Measurements from ENCODE around the gene CEP41.

Gene CEP41

GRCh38 chr7:130367836-130368746 is 72.7 kb downstream of the CEP41 start:
- DNase-seq (ENCODE audit: low spot score) = no peak

- no peak for DNase-seq (ENCODE audit: low spot score)
Observed at GRCh38 chr7:130367088-130367755, 73.6 kb downstream of the CEP41 start.

DNA sequence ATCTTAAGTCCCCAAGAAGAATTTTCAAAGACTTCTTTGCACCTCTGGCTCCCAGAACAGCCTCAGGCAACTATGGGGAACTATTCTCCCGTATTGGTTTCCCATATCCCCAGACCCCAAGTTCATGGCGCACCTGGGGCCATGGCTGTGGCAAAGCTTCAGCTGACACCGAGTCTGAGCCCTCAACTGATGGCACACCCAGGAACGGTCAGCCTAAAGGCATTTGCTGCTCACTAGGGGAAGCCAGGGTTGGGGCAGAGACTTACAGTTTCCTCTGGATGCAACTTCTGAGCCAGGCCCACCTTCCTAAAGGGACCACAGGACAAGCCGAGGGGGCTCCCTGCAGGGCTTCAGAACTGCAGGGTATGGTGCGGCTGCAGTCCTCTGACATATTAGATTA is 74.3 kb downstream of the CEP41 start:
- no peak for DNase-seq (ENCODE audit: low spot score)

- DNase-seq (ENCODE audit: low spot score) = peak; percentile 68
Observed at GRCh38 chr7:130365511-130366441, 75.0 kb downstream of the CEP41 start.

DNA sequence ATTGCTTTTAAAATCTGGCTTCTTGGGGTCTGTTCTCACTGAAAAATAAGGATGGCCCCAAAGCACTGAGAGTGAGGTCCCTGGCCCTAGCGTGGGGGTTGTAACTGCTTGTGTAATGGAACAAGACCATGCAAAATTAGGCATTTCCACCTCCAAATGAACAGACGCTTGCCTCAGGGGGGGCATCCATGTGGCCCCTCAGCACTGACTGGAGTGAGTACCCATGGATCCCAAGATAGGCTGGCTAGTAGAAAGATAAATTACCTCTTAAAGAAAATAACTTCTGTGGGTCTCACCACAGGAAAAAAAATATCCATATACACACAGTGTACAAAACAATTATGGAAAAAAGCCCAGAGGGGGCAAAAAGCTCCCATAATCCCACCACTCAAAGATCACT is 75.7 kb downstream of the CEP41 start:
- DNase-seq (ENCODE audit: low spot score) = no peak

DNA sequence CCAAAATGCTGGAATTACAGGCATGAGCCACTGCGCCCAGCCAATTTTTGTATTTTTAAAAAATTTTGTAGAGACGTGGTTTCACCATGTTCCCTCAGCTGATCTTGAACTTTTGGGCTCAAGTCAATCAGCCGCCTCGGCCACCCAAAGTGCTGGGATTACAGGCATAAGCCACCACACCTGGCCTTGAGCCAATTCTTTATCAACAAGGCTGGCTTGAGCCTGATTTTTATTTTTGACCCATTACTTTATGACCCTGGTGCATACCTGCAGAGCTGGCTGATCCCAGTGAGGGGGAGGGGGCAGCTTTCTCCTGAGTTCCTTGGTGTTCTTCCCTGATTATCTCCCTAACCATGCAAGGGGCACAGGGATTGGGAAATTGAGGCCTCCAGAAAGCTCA is 76.4 kb downstream of the CEP41 start:
- no peak for DNase-seq (ENCODE audit: low spot score)

DNA sequence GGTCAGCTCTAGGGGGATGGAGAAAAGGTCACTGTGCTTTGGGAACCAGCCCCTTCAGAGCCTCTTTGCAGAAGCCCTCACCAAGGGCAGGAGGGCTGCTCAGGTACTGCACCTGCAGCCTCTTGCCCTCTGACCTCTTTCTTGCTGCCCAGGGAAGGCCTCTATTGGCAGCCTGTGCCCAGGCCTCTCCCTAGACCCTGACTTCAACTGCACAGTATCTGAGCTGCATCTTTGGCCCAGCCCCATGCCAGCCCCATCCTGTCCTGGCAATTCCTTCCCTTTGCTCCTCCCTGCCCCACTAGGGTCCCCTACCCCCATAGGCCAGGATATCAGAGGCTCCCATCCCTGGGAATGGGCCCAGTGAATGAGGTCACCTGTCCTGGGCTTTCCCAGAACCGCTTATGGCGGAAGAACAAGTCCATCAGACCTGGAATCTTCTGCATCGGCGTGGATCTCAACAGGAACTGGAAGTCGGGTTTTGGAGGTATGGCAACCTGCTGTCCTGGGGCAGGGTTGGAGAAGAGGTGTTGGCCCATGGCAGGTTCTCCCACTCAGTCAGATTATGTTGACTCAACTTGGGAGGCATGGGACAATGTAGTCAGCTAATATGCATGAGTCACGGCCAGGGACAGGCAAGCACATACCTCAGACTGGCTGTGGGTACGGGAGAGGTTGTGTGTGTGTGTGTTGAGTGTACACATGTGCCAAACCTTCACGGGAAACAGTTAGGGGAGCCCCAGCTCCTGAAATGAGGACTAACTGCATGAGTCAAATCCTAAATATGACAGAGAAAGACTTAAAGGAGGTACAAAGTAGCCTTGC is 77.6 kb downstream of the CEP41 start:
- DNase-seq (ENCODE audit: low spot score) = no peak

GRCh38 chr7:130362251-130362816 is 78.5 kb downstream of the CEP41 start:
- no peak for DNase-seq (ENCODE audit: low spot score)

GRCh38 chr7:130361681-130362080 is 79.1 kb downstream of the CEP41 start:
- no peak for DNase-seq (ENCODE audit: low spot score)

DNA sequence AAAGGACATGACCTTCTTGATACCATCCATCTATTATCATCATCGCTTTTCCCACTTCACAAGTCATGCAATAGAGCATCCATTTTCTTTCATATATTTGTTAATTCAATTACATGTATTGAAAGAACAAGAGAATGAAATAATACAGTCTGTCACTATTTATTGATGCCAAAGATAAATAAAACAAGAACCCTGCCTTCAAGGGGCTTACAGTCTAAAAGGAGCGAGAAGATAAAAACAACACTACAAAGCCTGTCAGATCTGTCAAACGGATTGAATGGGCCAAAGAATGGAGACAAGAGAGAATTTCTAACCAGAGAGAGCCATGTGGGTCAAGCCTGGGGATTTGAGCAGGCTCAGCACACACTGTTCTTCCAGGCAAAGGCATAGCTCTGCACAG is 80.3 kb downstream of the CEP41 start:
- no peak for DNase-seq (ENCODE audit: low spot score)

DNA sequence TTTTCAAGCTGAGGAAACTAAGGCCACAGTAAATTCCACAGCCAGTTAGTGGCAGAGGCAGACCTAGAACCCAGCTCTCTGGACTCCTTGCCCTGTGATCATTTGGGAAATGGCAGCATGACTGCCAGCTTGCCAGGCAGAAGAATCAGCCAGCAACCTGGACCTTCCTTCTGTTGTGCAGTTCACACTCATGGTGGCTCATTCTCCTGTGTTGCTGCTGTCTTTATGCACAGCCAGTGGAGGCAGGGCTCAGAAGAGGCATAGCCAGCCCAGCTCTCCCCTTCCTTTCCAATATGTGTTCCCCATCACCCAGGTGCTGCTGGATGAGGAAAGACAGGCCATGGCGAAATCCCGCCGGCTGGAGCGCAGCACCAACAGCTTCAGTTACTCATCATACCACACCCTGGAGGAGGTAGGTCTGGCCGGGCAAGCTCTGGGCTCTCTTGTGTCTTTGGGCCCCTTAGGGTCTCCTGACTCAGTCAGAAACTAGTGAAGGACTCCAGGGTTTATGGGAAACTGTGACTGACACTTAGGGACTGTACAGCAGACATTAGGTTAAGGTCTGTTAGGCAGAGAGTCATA is 81.4 kb downstream of the CEP41 start:
- no peak for DNase-seq (ENCODE audit: low spot score)

- no peak for DNase-seq (ENCODE audit: low spot score)
Observed at GRCh38 chr7:130358471-130358870, 82.3 kb downstream of the CEP41 start.

DNA sequence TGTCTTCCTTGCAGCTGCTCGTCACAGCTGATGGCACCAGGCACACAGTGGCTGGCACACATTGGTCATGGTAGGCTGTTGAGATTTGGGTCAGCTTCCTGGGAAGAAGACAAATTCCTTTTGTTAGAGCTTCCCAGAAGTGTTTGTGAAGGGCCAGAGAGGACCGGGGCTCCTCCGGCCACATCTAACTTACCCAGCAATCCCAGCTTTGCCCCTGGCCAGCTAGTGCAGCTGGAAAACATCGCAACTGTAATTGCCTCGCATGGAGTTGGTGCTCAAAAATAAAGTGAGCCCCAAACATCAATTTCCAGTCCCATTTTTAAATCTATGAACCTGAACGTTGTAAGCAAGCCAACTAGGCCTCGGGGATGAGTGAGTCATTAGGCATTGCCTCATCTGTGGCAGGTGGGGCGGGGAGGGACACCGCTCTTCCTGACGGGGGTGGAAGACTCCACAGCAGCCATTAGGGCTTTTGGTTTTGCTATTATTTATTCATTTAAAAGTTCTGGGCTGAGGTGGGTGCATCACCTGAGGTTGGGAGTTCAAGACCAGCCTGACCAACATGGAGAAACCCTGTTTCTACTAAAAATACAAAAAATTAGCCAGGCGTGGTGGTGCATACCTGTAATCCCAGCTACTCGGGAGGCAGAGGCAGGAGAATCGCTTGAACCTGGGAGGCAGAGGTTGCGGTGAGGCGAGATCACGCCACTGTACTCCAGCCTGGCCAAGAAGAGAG is 83.8 kb downstream of the CEP41 start:
- DNase-seq (ENCODE audit: low spot score) = no peak

DNA sequence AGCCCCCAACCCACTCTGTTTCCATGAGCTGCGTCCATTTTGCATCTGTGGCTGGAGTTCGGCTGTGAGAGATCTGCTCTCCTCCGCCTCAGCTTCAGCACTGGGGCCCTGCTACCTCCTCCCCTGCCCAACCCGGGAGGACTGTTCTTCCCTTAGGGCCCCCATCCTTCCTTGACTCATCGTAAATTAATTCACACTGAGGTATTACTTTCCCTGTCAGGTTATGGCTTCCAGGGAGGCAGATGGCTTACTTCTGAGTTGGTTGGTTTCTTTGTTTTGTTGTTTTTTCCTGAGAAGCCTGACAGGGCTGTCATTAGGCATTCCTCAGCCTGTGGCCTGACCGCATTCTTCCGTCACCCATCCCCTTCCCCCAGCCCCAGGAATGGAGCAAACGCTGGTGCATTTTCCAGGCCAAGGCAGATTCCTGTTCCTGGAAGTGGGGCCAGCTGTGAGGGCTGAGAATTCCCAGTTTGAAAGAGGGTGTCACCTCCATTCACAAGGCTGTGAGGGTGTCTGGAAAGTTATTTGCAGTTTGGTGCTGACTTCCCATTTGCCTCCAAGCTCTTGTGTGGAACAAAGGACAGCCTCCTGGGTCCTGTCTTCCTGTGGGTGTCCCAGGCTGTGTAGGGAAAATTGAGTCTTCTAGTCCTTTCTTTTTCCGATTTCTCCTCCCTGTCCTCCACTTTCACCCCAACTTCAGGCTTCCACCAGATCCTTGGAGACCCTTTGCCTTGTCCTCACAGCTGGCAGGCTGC is 84.5 kb downstream of the CEP41 start:
- DNase-seq (ENCODE audit: low spot score) = no peak

DNA sequence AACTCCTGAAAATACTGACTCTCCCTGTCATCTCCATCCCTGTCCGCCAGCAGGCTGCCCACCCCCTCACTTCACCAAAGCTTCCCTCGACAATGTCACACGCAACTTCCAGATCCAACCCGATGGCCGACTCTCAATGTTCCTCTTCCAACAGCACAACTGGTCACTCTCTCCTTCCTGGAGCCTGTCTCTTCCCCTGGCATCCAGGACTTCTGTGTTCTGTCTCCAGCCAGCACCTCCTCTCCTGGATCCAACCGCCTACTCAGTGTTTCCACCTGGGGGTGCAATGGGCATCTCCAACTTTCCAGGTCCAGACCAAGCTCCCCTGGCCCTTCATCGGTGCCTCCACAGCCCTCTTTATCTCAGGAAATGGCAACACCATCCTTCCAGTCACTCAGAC is 87.6 kb downstream of the CEP41 start:
- DNase-seq (ENCODE audit: low spot score) = no peak

- DNase-seq (ENCODE audit: low spot score) = no peak
Observed at GRCh38 chr7:130352194-130353074, 88.4 kb downstream of the CEP41 start.

DNA sequence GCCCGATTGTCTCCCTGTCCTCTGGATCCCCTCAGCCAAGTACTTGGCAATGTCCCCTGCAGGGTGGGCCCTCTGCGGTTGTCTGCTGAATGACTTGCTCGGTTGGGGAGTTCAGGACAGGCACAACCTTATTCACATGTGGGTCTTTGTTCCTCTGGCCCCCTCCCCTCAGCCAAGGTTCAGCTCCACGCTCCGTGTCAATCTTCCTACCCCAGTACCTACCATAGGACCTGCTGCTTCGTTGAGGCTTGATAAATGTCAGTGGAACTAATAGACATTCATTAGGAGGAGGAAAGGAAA is 89.1 kb downstream of the CEP41 start:
- no peak for DNase-seq (ENCODE audit: low spot score)

DNA sequence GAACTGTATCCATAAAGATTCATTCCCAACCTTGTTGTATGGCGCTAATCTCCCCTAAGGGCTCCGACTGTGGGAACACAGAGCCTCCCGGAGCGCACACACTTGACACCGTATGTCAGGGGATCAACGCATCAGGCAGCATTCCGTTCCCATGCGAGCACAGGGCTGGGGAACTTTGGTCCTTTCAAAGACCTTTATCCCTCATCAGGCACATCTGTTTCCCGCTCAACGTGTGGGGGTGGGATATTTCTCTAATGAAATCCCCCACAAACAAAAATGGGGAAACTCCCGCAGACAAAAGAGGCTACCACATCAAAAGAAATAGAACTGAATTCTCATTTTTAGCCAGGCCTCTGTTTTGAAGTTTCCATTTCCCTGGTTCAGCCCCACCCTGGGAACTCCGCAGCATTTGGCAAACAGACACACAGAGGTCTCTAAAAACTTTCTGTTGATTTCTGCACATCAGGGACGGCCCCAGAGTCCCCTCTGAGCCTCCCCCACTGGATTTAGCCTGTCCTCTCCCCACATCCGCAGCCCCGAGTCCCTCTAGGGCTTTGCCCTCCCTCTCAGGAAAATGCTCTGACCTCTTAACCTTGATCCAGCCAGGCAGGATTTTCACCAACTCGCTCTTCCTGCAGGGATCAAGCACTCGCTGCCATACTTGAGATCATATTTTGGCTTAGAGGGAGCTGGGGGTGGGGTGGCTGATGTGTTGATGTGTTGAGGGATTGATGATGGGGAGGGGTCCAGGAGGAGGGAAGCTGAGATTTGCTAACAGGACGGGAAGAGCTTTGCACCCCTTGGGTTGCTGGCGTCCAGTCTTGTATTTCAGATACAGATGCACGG is 89.6 kb downstream of the CEP41 start:
- DNase-seq (ENCODE audit: low spot score) = no peak
